ENCODE results near the gene MAVS. TPM values are rescaled to one million over a fixed set of nuclear protein-coding genes. Genes with fewer than 3 reads are reported as not detected.

Gene MAVS
- total RNA-seq: 37.9 to 41.6 TPM (median 38.8 TPM) in 3 replicates
- long read RNA-seq, full-length matches to known transcripts: 13 of 33 reads
- long read RNA-seq, partial matches to known transcripts: 7 of 33 reads
- long read RNA-seq, other reads (novel, unspliced or antisense): 13 of 33 reads

DNA sequence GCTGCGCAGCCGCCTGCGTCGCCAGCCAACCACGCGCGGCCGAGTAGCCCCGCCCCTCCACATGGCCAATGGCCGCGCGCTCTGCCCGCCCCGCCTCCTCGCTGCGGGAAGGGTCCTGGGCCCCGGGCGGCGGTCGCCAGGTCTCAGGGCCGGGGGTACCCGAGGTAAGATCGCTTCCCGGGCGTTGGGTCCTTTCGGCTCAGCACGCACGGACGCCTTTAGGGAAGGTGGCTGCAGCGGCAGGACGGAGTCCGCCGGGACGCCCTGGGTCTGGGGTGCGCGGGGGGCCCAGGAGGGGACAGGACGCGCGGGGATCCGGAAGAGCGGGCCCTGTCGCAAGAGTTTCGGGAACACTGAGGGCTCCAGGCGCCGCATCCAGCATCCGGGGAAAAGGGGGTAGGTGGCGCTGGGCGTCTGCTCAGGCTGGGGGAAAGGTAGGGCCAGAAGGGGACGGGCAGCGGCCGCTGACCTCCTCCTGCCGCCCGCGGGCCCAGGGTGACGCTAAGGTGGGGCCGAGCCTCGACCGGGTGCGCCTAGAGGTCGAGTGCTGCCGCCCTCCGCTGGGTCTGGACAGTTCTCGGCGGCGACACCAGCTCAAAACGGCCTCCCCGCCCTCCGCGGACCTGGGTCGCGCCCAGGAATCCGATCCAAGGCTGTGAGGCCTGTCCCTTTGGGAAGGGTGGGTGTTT is at the start of gene MAVS:
TSS of gene MAVS (plus strand) at position 95 of the 689 bp plus-strand sequence. CDS start 7,791 bp downstream, outside the sequence.
- H3K27me3 Mint-ChIP-seq (ENCODE audit: low read depth): no peaks in the 10 kb centered on the region
- peak within 1 kb of the TSS; percentile 79 for H3K4me3 Mint-ChIP-seq (ENCODE audit: unreplicated experiment)
- DNase-seq (ENCODE audit: low spot score): no peak
- peaks cover 24% of the 10 kb centered on the region for H3K4me1 Mint-ChIP-seq (ENCODE audit: low read depth)
- H3K36me3 Mint-ChIP-seq (ENCODE audit: low read depth): peaks cover 2% of the 10 kb centered on the region
- H3K27ac Mint-ChIP-seq (ENCODE audit: unreplicated experiment): peak within 1 kb of the TSS; percentile 85
- no peaks in the 10 kb centered on the region for H3K9me3 Mint-ChIP-seq (ENCODE audit: low read depth)
- peak; percentile 21 for TF ChIP-seq CTCF (IDR thresholded peaks at IDR 0.05)

- peaks cover 46% of the 10 kb centered on the region for H3K4me1 Mint-ChIP-seq (ENCODE audit: low read depth)
- H3K4me3 Mint-ChIP-seq (ENCODE audit: unreplicated experiment): peak overlapping the region; percentile 90
- peak overlapping the region; percentile 73 for H3K27ac Mint-ChIP-seq (ENCODE audit: unreplicated experiment)
- no peak for TF ChIP-seq CTCF (IDR thresholded peaks at IDR 0.05)
- no peaks in the 10 kb centered on the region for H3K27me3 Mint-ChIP-seq (ENCODE audit: low read depth)
- peaks cover 11% of the 10 kb centered on the region for H3K36me3 Mint-ChIP-seq (ENCODE audit: low read depth)
- DNase-seq (ENCODE audit: low spot score): no peak
- no peaks in the 10 kb centered on the region for H3K9me3 Mint-ChIP-seq (ENCODE audit: low read depth)
Measured at GRCh38 chr20:3797226-3797545, 49.4 kb upstream of the MAVS start.

DNA sequence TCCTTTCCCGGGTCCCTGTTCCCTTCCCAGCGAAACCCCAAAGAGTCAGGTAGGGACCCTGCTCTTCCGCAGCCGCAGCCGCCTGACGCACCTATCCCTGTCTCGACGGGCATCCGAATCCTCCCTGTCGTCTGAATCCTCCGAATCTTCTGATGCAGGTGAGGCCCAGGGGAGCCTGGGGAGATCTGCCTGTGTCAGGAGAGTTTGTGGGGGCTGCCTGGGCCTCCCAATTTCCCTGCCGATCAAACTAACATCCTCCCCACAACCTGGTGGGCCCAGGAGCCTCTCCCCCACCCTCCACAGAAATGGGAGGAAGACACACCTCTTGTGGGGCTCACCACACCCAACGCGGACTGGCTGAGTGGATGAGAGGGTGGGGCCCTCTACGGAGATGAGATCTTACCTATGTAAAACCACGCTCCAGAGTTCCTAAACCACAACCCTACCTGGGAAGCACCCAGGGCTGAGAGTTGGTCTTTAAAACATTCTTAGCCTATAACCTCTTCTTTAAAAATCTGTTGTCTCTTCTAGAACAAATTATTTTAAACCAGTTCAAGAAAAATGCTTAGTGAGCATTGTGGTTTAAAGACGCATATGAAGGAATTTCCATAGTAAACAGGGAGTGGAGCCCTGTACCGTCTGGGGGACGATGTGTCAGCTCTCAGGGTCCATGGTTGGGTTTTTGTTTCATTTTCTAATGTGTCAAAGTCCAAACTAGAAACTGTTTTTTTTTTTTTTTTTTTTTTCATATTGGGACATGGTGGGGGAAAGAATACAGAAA is 48.9 kb upstream of the MAVS start:
- Mint-ChIP-seq H3K27ac (ENCODE audit: unreplicated experiment) (peak overlapping the region; percentile 71), H3K4me3 (ENCODE audit: unreplicated experiment) (peak overlapping the region; percentile 90), H3K36me3 (ENCODE audit: low read depth) (peaks cover 16% of the 10 kb centered on the region), H3K9me3 (ENCODE audit: low read depth) (no peaks in the 10 kb centered on the region), H3K27me3 (ENCODE audit: low read depth) (no peaks in the 10 kb centered on the region), H3K4me1 (ENCODE audit: low read depth) (peaks cover 50% of the 10 kb centered on the region)
- TF ChIP-seq CTCF (IDR thresholded peaks at IDR 0.05): no peak
- peak; percentile 77 for DNase-seq (ENCODE audit: low spot score)

DNA sequence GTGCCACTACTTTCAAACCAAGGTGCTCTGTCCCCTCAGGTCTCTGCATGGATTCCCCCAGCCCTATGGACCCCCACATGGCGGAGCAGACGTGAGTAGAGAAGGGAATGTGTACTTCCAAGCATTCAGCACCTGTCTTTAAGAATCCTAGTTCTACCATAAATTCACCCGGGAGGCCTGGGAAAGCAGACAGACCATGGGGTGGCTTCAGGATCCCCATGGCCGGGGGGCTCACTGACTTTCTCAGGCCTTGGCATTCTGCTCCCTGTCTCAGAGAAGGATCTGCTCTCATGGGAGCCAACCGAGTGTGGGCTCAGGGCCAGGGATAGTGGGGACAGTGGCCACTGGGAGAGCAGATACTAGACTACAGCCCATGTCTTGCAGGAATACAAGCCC is 48.3 kb upstream of the MAVS start:
- DNase-seq (ENCODE audit: low spot score): peak; percentile 54
- Mint-ChIP-seq H3K4me3 (ENCODE audit: unreplicated experiment) (peak overlapping the region; percentile 90), H3K4me1 (ENCODE audit: low read depth) (peaks cover 52% of the 10 kb centered on the region), H3K9me3 (ENCODE audit: low read depth) (no peaks in the 10 kb centered on the region), H3K36me3 (ENCODE audit: low read depth) (peaks cover 19% of the 10 kb centered on the region), H3K27me3 (ENCODE audit: low read depth) (no peaks in the 10 kb centered on the region), H3K27ac (ENCODE audit: unreplicated experiment) (peak overlapping the region; percentile 71)
- no peak for TF ChIP-seq CTCF (IDR thresholded peaks at IDR 0.05)

DNA sequence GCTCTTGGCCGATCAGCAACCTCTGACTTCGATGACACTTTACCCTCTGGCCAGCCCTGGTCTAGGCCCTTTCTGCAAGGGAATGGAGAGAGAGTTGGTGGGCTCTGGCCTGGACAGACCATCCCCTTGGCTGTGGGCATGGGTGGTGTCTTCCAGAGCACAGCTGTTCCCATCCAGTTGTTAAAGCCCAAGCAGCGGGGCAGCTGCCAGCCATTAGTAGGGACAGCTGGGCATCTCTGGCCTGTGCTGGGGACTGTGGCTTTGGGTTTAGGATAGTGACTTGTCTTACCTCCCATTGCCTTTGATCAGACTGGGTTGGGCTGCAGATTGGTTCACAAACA is 47.8 kb upstream of the MAVS start:
- peak overlapping the region; percentile 71 for H3K27ac Mint-ChIP-seq (ENCODE audit: unreplicated experiment)
- H3K36me3 Mint-ChIP-seq (ENCODE audit: low read depth): peaks cover 24% of the 10 kb centered on the region
- no peak for DNase-seq (ENCODE audit: low spot score)
- H3K9me3 Mint-ChIP-seq (ENCODE audit: low read depth): no peaks in the 10 kb centered on the region
- no peak for TF ChIP-seq CTCF (IDR thresholded peaks at IDR 0.05)
- H3K4me3 Mint-ChIP-seq (ENCODE audit: unreplicated experiment): no peak overlapping the region
- H3K27me3 Mint-ChIP-seq (ENCODE audit: low read depth): no peaks in the 10 kb centered on the region
- H3K4me1 Mint-ChIP-seq (ENCODE audit: low read depth): peaks cover 52% of the 10 kb centered on the region

Measured in chondrocyte (in vitro differentiated cells).